AG04449 (cell line): ENCODE measurements around the gene TTYH1.

Experiments used
- CTCF ChIA-PET: fragments of 350-600 bp; formaldehyde crosslinking; extraction: SDS; loops from one replicate; lab custom pipeline; 2021; ENCODE audit warnings: antibody characterized with exemption; lab: Yijun Ruan, JAX
- POLR2A ChIA-PET: fragments of 400-600, 350-600 bp; formaldehyde crosslinking; extraction: SDS; loops from one replicate; lab custom pipeline; 2020; ENCODE audit warnings: antibody characterized with exemption, inconsistent platforms; lab: Yijun Ruan, JAX
- DNase-seq: peaks from one replicate; pipeline ENCODE4 v3.0.0-alpha.2; 2010; ENCODE audit warnings: low read depth, low spot score
- H3K4me3 ChIP-seq: 2 replicates; pipeline ENCODE4 v1.5.1; 2011; ENCODE audit warnings: low read depth, mild to moderate bottlenecking, control low read depth, low read length
- CTCF ChIP-seq: IDR thresholded peaks from one replicate; pipeline ENCODE4 v1.5.1; 2011; ENCODE audit warnings: mild to moderate bottlenecking, moderate library complexity, low read length, control low read depth, inconsistent platforms; ENCODE audit not compliant: insufficient read depth; ENCODE audit errors: missing control alignments

The TTYH1 gene

GRCh38 chr19:54408456-54409026 lies 6.7 kb upstream of the TTYH1 start:
- H3K4me3 ChIP-seq = no peak overlapping the region
- no peak for DNase-seq
- TF ChIP-seq CTCF = no peak
- ChIA-PET POLR2A (no interaction called here), CTCF (interaction anchor here (2.5 kb wide), 1 partner anchor 18 kb away, joined by 15 read pairs; no protein-coding TSS in a partner anchor)

- TF ChIP-seq CTCF = no peak
- no peak overlapping the region for H3K4me3 ChIP-seq
- ChIA-PET CTCF (no interaction called here), POLR2A (no interaction called here)
- no peak for DNase-seq
Measured at GRCh38 chr19:54411033-54411432, 4.2 kb upstream of the TTYH1 start.

GRCh38 chr19:54412877-54413276 lies 2.4 kb upstream of the TTYH1 start:
- ChIA-PET CTCF (no interaction called here), POLR2A (no interaction called here)
- H3K4me3 ChIP-seq = no peak overlapping the region
- TF ChIP-seq CTCF = no peak
- no peak for DNase-seq

- no peak overlapping the region for H3K4me3 ChIP-seq
- no peak for TF ChIP-seq CTCF
- POLR2A ChIA-PET = no interaction called here
- CTCF ChIA-PET = no interaction called here
- no peak for DNase-seq
Measured at GRCh38 chr19:54414156-54414555, 1.1 kb upstream of the TTYH1 start.

GRCh38 chr19:54415901-54416673 lies 823 bp downstream of the TTYH1 start:
- ChIA-PET POLR2A (interaction anchor here (1.0 kb wide), 1 partner anchor 33 kb away, joined by 3 read pairs; the partner anchor contains the start of gene LENG8), CTCF (interaction anchor here (1.7 kb wide), 1 partner anchor 25 kb away, joined by 8 read pairs; no protein-coding TSS in a partner anchor)
- no peak for DNase-seq
- TF ChIP-seq CTCF = no peak
- no peak overlapping the region for H3K4me3 ChIP-seq
